B cell (primary cell): Measurements from ENCODE around the gene PARD3. TPM values are rescaled to one million over a fixed set of nuclear protein-coding genes. Genes with fewer than 3 reads are reported as not detected.

Experiments used
- ATAC-seq: fragments of 200-7000 bp; cut with Tn5 transposase; one replicate; pipeline ENCODE4 v1.10.0; 2021; ENCODE audit warnings: low read depth, mild to moderate bottlenecking, moderate number of reproducible peaks, moderate library complexity
- CTCF ChIA-PET: fragments of 350-600 bp; sonication (Branson Sonifier 250); formaldehyde crosslinking; loops from one replicate; lab custom pipeline; 2021; ENCODE audit warnings: antibody characterized with exemption, inconsistent platforms; lab: Charles Lee
- POLR2A ChIA-PET: fragments of 350-600 bp; sonication (Branson Sonifier 250); formaldehyde crosslinking; loops from one replicate; lab custom pipeline; 2021; ENCODE audit warnings: antibody characterized with exemption; lab: Charles Lee
- DNase-seq: peaks from one replicate; pipeline ENCODE4 v3.0.0; 2013
- H2AFZ ChIP-seq: 2 replicates; pipeline ENCODE4 v1.6.1; 2012; ENCODE audit warnings: mild to moderate bottlenecking, low read depth, low read length; ENCODE audit not compliant: insufficient read depth, poor library complexity, severe bottlenecking
- H3K27ac ChIP-seq, 2 donors: 1 replicate in 1 of 2; 2 replicates in 1 of 2; pipeline ENCODE4 v1.5.1; 2012 to 2013; ENCODE audit warnings: low read length in 2 of 2, mild to moderate bottlenecking in 2 of 2, moderate library complexity in 1 of 2
- H3K27me3 ChIP-seq, 4 experiments: fragments of 200-600 bp in 1 of 4; sonication (generic) in 1 of 4; replicated peaks in 1 of 4; 1 replicate in 2 of 4; 2 replicates in 2 of 4; pipeline versions ENCODE4 v1.6.1 to v1.7.0; 2013 to 2016; ENCODE audit warnings: low read length in 3 of 4, mild to moderate bottlenecking in 2 of 4, mixed read lengths in 1 of 4, moderate library complexity in 1 of 4; ENCODE audit not compliant: insufficient read depth in 4 of 4, control insufficient read depth in 3 of 4; ENCODE audit errors: control extremely low read depth in 1 of 4
- H3K36me3 ChIP-seq, 2 experiments: replicated peaks in 1 of 2; 1 replicate in 1 of 2; 2 replicates in 1 of 2; pipeline versions ENCODE4 v1.6.1 to v1.7.1; 2013; ENCODE audit warnings: low read length in 1 of 2; ENCODE audit not compliant: insufficient read depth in 2 of 2, control insufficient read depth in 1 of 2; ENCODE audit errors: control extremely low read depth in 1 of 2, extremely low read depth in 1 of 2
- H3K4me1 ChIP-seq, 2 donors: fragments of 200-600 bp in 1 of 2; sonication (generic) in 1 of 2; 1 replicate in 1 of 2; 2 replicates in 1 of 2; pipeline versions ENCODE4 v1.5.1 to v1.6.1; 2013 to 2017; ENCODE audit warnings: low read length in 2 of 2; ENCODE audit not compliant: control insufficient read depth in 2 of 2, insufficient read depth in 2 of 2
- H3K4me2 ChIP-seq: replicated peaks from 2 replicates; pipeline ENCODE3; 2012; ENCODE audit warnings: mild to moderate bottlenecking, low read depth, low read length; ENCODE audit not compliant: poor library complexity, severe bottlenecking
- H3K4me3 ChIP-seq, 5 experiments: fragments of 200-600 bp in 1 of 5; sonication (generic) in 1 of 5; 1 replicate in 3 of 5; 2 replicates in 2 of 5; pipeline versions ENCODE4 v1.5.1 to v1.7.0; 2011 to 2016; ENCODE audit warnings: low read length in 4 of 5, mild to moderate bottlenecking in 4 of 5, low read depth in 2 of 5, control low read depth in 1 of 5, moderate library complexity in 1 of 5; ENCODE audit not compliant: insufficient read depth in 1 of 5; ENCODE audit errors: control extremely low read depth in 1 of 5, extremely low read depth in 1 of 5
- H3K79me2 ChIP-seq: fragments of 200-600 bp; sonication (generic); one replicate; pipeline ENCODE4 v1.6.0; 2016; ENCODE audit warnings: low read length; ENCODE audit not compliant: control insufficient read depth, insufficient read depth
- H3K9ac ChIP-seq: fragments of 200-600 bp; sonication (generic); 2 replicates; pipeline ENCODE4 v1.6.1; 2017; ENCODE audit warnings: mild to moderate bottlenecking, low read length, moderate library complexity
- H3K9me3 ChIP-seq, 3 donors: one replicate each; pipeline versions ENCODE4 v1.6.1 to v1.7.1; 2013; ENCODE audit warnings: low read length in 2 of 3; ENCODE audit not compliant: control insufficient read depth in 2 of 3, insufficient read depth in 1 of 3; ENCODE audit errors: control extremely low read depth in 1 of 3
- H4K20me1 ChIP-seq: 2 replicates; pipeline ENCODE4 v1.6.0; 2012; ENCODE audit warnings: mild to moderate bottlenecking, low read length; ENCODE audit not compliant: insufficient read depth, control insufficient read depth, poor library complexity, severe bottlenecking
- H3K27ac Mint-ChIP-seq: one replicate; pipeline ENCODE4 v1.8.0; 2021; ENCODE audit warnings: mixed read lengths
- H3K27me3 Mint-ChIP-seq: one replicate; pipeline ENCODE4 v1.8.0; 2021; ENCODE audit warnings: mixed read lengths
- H3K4me1 Mint-ChIP-seq: one replicate; pipeline ENCODE4 v1.8.0; 2021; ENCODE audit warnings: mixed read lengths
- H3K4me3 Mint-ChIP-seq: one replicate; pipeline ENCODE4 v1.8.0; 2021; ENCODE audit warnings: mixed read lengths
- H3K9me3 Mint-ChIP-seq: one replicate; pipeline ENCODE4 v1.8.0; 2022; ENCODE audit warnings: mixed read lengths; ENCODE audit not compliant: insufficient read depth
- EZH2 ChIP-seq: IDR thresholded peaks from 2 replicates; pipeline ENCODE4 v1.6.1; 2012; ENCODE audit warnings: borderline replicate concordance, low read depth, mild to moderate bottlenecking, moderate library complexity, low read length; ENCODE audit not compliant: insufficient read depth, poor library complexity, severe bottlenecking
- WGBS: methylation state at CpG from one replicate; pipeline ENCODE4 v1.1.5; 2013; ENCODE audit warnings: missing lambda C conversion rate; ENCODE audit not compliant: insufficient coverage; 5-methylcytosine and 5-hydroxymethylcytosine counted together
- intact Hi-C: fragments of 100-400 bp; cut with micrococcal nuclease; formaldehyde crosslinking; loops from one replicate; pipeline ENCODE4 v1.10.0; 2022
- polyA plus RNA-seq: library from polyadenylated mRNA; depleted of rRNA; stranded (reverse); fragments of >200 nt; gene quantifications from 2 replicates; pipeline ENCODE4 v1.2.3, GENCODE V29; 2012
- total RNA-seq, 2 donors: library from RNA; stranded (reverse); fragments of 120-200 nt in 1 of 2; gene quantifications; 1 replicate in 1 of 2; 2 replicates in 1 of 2; pipeline versions ENCODE4 v1.2.3 to v1.2.4, GENCODE V29; 2013 to 2022
- TF ChIP-seq, protein P1 (sequence below): fragments of 200-600 bp; IDR thresholded peaks from one replicate; pipeline ENCODE4 v1.8.0; 2022; ENCODE audit warnings: antibody characterized with exemption, mild to moderate bottlenecking

The PARD3 gene
- total and polyA plus RNA-seq, 2 donors (not counting 1 experiment from before 2014, with no cell fraction given) = not detected

DNA sequence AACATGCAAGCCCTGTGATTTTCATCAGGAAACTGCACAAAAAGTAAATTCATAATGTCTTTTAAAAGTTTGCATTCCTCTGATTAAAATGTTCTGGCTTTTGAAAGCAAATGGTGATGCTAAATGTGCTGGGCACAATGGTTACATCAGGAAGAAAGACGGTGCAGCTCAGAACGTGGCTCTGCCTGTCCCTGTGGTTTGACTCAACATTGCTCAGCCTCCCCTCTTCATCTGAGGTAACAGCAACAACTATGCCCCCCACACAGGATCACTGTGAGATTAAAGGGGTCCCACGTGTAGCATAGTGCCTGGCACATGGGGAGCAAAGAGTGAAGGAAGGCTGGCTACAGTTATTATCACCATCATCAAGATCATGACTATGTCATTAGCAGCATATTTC, 44.0 kb downstream of the PARD3 start:
- 62% methylated on average over 2 of the region's 3 CpGs for WGBS
- Mint-ChIP-seq H3K27ac (no peak overlapping the region), H3K4me1 (no peaks in the 10 kb centered on the region), H3K27me3 (peaks cover 5% of the 10 kb centered on the region), H3K9me3 (no peaks in the 10 kb centered on the region), H3K4me3 (no peak overlapping the region)
- H4K20me1 ChIP-seq = no peaks in the 10 kb centered on the region
- no peak overlapping the region for H2AFZ ChIP-seq
- H3K79me2 ChIP-seq = no peaks in the 10 kb centered on the region
- H3K4me2 ChIP-seq = no peak overlapping the region
- no peak for ATAC-seq
- H3K9ac ChIP-seq = no peak overlapping the region
- TF ChIP-seq, protein P1, sequence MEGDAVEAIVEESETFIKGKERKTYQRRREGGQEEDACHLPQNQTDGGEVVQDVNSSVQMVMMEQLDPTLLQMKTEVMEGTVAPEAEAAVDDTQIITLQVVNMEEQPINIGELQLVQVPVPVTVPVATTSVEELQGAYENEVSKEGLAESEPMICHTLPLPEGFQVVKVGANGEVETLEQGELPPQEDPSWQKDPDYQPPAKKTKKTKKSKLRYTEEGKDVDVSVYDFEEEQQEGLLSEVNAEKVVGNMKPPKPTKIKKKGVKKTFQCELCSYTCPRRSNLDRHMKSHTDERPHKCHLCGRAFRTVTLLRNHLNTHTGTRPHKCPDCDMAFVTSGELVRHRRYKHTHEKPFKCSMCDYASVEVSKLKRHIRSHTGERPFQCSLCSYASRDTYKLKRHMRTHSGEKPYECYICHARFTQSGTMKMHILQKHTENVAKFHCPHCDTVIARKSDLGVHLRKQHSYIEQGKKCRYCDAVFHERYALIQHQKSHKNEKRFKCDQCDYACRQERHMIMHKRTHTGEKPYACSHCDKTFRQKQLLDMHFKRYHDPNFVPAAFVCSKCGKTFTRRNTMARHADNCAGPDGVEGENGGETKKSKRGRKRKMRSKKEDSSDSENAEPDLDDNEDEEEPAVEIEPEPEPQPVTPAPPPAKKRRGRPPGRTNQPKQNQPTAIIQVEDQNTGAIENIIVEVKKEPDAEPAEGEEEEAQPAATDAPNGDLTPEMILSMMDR = no peak
- no peak for TF ChIP-seq EZH2
- intact Hi-C loops = no loop called here
- H3K27me3 ChIP-seq = no peaks in the 10 kb centered on the region
- POLR2A ChIA-PET = no interaction called here
- H3K4me3 ChIP-seq = no peak overlapping the region
- no peaks in the 10 kb centered on the region for H3K4me1 ChIP-seq
- H3K9me3 ChIP-seq = no peaks in the 10 kb centered on the region
- no peak overlapping the region for H3K27ac ChIP-seq
- CTCF ChIA-PET = no interaction called here
- DNase-seq = no peak
- H3K36me3 ChIP-seq = no peaks in the 10 kb centered on the region

- ChIA-PET POLR2A (no interaction called here), CTCF (no interaction called here)
- no peak overlapping the region for H3K4me3 Mint-ChIP-seq
- no peaks in the 10 kb centered on the region for H3K4me1 Mint-ChIP-seq
- Histone ChIP-seq H3K9me3 (no peaks in the 10 kb centered on the region), H3K27ac (no peak overlapping the region), H3K9ac (no peak overlapping the region), H2AFZ (no peak overlapping the region), H3K79me2 (no peaks in the 10 kb centered on the region), H3K4me3 (no peak overlapping the region), H3K4me1 (no peaks in the 10 kb centered on the region), H3K36me3 (no peaks in the 10 kb centered on the region), H3K27me3 (no peaks in the 10 kb centered on the region), H3K4me2 (no peak overlapping the region), H4K20me1 (no peaks in the 10 kb centered on the region)
- ATAC-seq = no peak
- H3K9me3 Mint-ChIP-seq = no peaks in the 10 kb centered on the region
- intact Hi-C loops = no loop called here
- peaks cover 5% of the 10 kb centered on the region for H3K27me3 Mint-ChIP-seq
- no peak overlapping the region for H3K27ac Mint-ChIP-seq
- DNase-seq = no peak
- TF ChIP-seq, protein P1 = no peak
- no peak for TF ChIP-seq EZH2
- WGBS = 44% methylated on average over 2 of the region's 2 CpGs
These were observed 45.2 kb downstream of the PARD3 start for GRCh38 chr10:34769899-34770298.
